ENCODE measurements around the gene ZNF318.

- TF ChIP-seq, protein P1, sequence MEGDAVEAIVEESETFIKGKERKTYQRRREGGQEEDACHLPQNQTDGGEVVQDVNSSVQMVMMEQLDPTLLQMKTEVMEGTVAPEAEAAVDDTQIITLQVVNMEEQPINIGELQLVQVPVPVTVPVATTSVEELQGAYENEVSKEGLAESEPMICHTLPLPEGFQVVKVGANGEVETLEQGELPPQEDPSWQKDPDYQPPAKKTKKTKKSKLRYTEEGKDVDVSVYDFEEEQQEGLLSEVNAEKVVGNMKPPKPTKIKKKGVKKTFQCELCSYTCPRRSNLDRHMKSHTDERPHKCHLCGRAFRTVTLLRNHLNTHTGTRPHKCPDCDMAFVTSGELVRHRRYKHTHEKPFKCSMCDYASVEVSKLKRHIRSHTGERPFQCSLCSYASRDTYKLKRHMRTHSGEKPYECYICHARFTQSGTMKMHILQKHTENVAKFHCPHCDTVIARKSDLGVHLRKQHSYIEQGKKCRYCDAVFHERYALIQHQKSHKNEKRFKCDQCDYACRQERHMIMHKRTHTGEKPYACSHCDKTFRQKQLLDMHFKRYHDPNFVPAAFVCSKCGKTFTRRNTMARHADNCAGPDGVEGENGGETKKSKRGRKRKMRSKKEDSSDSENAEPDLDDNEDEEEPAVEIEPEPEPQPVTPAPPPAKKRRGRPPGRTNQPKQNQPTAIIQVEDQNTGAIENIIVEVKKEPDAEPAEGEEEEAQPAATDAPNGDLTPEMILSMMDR (IDR thresholded peaks at IDR 0.05), result no peak
- no peak for TF ChIP-seq POLR2A (IDR thresholded peaks at IDR 0.05)
These were observed 3.9 kb upstream of the ZNF318 start for GRCh38 chr6:43373252-43373875.
